ENCODE results near the gene CYREN. TPM values are rescaled to one million over a fixed set of nuclear protein-coding genes. Genes with fewer than 3 reads are reported as not detected.
"Not testable (repeated sequence)": the region's sequence is repeated elsewhere in the genome, so short reads cannot be mapped to it uniquely, and the experiment has no call there.

The CYREN gene
- total RNA-seq, 2 experiments from 2014 or later: 32.6 to 40.5 TPM

DNA sequence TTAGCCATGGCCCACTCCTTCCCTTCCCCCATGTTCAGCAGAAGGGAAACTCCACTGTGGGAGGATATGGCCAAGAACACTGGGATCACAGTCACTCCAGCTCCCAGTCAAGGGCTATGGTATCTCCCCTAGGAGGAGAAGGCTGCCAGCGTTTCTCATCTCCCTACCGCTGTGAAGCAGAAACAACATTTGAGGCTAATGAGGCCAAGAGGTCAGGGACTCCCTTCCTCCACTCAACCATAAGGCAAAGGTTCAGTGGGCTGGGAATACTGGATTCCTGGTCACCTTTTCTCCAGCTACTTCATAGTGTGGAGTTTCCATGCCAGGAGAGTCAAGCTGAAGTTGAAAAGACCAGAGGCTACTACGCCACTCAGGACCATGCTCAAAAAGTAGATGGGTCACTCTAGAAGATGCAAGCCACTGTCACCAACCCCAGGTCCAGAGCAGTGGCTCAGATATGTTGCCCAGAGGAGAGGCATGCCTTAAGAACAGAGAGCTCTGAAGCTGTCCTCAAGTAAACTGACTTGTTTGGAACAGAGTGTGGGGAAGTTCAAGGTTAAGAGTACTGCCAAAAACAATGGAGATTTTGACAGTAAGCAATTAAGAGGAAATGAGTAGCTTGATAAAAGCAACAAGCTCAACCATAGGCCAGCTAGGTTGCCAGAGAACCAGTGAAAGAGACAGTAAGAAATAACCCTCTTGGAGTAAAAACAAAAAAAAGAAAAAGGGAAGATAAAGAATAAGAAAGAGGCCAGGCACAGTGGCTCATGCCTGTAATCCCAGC, 26.4 kb downstream of the CYREN start:
- Mint-ChIP-seq H3K9me3 (ENCODE audit: low read depth) (peaks cover 4% of the 10 kb centered on the region), H3K4me1 (peaks cover 28% of the 10 kb centered on the region), H3K36me3 (ENCODE audit: low read depth) (peaks cover 4% of the 10 kb centered on the region), H3K27me3 (no peaks in the 10 kb centered on the region), H3K4me3 (no peak overlapping the region), H3K27ac (no peak overlapping the region)
- ATAC-seq: no peak
- intact Hi-C loops (cut with DNase I, micrococcal nuclease): no loop called here
- ChIA-PET POLR2A (no interaction called here), CTCF (interaction anchor here (0.6 to 1.0 kb wide), 4 partner anchors 14 to 631 kb away, joined by 3 read pairs; no protein-coding TSS in a partner anchor)
- DNase-seq: no peak

DNA sequence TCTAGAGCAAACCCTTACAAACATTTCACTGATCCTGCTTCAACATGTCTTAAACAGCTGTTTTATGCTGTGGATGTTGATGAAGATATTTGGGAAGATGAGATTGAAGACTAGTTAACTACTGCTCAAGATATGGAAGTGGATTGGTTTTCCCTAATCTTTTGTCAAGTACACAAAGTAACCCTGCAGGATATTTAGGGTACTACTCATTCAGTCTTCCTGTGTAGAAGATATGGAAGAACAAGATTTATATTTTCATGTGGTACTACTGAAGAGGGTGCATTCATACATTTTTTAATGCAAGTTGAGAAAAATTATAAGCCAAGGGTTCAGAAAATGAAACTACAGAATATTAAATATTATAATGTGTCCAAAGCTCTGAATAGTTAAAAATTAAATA, 40.9 kb downstream of the CYREN start:
- DNase-seq (no peak), ATAC-seq (no peak)
- CTCF ChIA-PET: interaction anchor here (0.7 kb wide), 2 partner anchors 30 to 39 kb away, joined by 3 read pairs; no protein-coding TSS in a partner anchor
- Mint-ChIP-seq H3K27ac (no peak overlapping the region), H3K27me3 (no peaks in the 10 kb centered on the region), H3K4me3 (no peak overlapping the region), H3K36me3 (ENCODE audit: low read depth) (peaks cover 7% of the 10 kb centered on the region), H3K4me1 (no peaks in the 10 kb centered on the region), H3K9me3 (ENCODE audit: low read depth) (peaks cover 9% of the 10 kb centered on the region)
- POLR2A ChIA-PET: no interaction called here
- intact Hi-C loops (cut with DNase I, micrococcal nuclease): no loop called here

DNA sequence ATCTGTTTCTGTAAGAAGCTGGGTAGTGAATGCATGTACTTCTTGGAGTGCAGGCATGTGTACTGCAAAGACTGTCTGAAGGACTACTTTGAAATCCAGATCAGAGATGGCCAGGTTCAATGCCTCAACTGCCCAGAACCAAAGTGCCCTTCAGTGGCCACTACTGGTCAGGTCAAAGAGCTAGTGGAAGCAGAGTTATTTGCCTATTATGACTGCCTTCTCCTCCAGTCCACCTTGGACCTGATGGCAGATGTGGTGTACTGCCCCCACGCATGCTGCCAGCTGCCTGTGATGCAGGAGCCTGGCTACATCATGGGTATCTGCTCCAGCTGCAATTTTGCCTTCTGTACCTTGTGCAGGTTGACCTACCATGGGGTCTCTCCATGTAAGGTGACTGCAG, 41.6 kb downstream of the CYREN start:
- no peaks in the 10 kb centered on the region for H3K4me1 Mint-ChIP-seq
- H3K27ac Mint-ChIP-seq: no peak overlapping the region
- DNase-seq (no peak), ATAC-seq (no peak)
- H3K4me3 Mint-ChIP-seq: no peak overlapping the region
- intact Hi-C loops (cut with DNase I, micrococcal nuclease): no loop called here
- peaks cover 7% of the 10 kb centered on the region for H3K36me3 Mint-ChIP-seq (ENCODE audit: low read depth)
- CTCF ChIA-PET: interaction anchor here (0.7 to 1.0 kb wide), 2 partner anchors 9 to 40 kb away, joined by 3 read pairs; no protein-coding TSS in a partner anchor
- peaks cover 9% of the 10 kb centered on the region for H3K9me3 Mint-ChIP-seq (ENCODE audit: low read depth)
- no peaks in the 10 kb centered on the region for H3K27me3 Mint-ChIP-seq
- POLR2A ChIA-PET: no interaction called here

DNA sequence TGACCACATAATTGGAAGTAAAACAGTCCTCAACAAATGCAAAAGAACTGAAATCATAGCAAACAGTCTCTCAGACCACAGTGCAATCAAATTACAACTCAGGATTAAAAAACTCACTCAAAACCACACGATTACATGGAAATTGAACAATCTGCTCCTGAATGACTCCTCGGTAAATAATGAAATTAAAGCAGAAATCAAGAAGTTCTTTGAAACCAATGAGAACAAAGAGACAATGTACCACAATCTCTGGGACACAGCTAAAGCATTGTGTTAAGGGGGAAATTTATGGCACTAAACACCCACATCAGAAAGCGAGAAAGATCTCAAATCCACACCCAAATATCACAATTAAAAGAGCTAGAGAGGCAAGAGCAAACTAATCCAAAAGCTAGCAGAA, 45.9 kb downstream of the CYREN start:
- H3K27me3 Mint-ChIP-seq; H3K4me3 Mint-ChIP-seq; H3K4me1 Mint-ChIP-seq; H3K27ac Mint-ChIP-seq; CTCF ChIA-PET; intact Hi-C loops (cut with DNase I, micrococcal nuclease); H3K36me3 Mint-ChIP-seq (ENCODE audit: low read depth); POLR2A ChIA-PET; DNase-seq; ATAC-seq; H3K9me3 Mint-ChIP-seq (ENCODE audit: low read depth): not testable (repeated sequence)

DNA sequence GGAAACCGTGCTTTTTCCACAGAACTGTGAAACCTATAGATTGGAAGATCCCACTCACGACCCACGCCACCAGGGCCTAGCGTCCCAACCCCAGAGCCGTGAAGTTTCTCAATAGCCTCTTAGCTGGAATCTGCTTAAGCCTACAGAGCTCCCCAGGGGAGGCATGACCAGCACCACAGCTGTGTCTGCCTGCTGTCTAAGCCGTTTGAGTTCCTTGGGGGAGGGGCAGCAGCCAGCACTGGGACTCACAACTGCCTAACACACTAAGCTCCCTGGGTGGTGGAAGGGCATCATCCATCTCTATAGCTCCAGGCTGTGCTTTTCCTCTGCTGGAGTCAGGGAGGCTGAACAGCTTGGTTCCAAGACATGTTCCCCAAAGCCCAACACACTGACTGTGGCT, 48.6 kb downstream of the CYREN start:
- ChIA-PET CTCF (interaction anchor here (0.5 to 0.6 kb wide), 3 partner anchors 39 to 120 kb away, joined by 3 read pairs; no protein-coding TSS in a partner anchor), POLR2A (no interaction called here)
- H3K4me1 Mint-ChIP-seq: no peaks in the 10 kb centered on the region
- H3K9me3 Mint-ChIP-seq (ENCODE audit: low read depth): peaks cover 10% of the 10 kb centered on the region
- H3K27ac Mint-ChIP-seq: no peak overlapping the region
- no peak for DNase-seq
- ATAC-seq: no peak
- intact Hi-C loops (cut with DNase I, micrococcal nuclease): no loop called here
- H3K27me3 Mint-ChIP-seq: no peaks in the 10 kb centered on the region
- peaks cover 18% of the 10 kb centered on the region for H3K36me3 Mint-ChIP-seq (ENCODE audit: low read depth)
- no peak overlapping the region for H3K4me3 Mint-ChIP-seq

DNA sequence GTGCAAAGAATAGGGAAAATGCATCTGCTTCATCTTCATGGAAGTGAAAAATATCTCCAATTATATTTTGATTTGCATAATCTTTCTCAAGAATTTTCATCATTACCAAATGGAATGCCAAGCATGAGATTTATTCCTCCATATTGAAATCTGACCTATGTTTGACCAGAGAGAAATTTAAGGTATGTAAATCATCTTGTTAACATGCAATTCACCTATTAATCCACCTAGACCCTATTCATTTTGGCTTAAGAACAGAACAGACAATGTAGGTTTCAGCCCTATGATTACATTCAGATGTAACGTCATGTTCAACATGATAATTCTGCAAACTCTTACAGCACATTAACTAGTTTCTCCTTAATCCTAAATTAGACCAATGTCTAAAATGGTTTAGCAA, 53.4 kb downstream of the CYREN start:
- Mint-ChIP-seq H3K9me3 (ENCODE audit: low read depth) (peaks cover 10% of the 10 kb centered on the region), H3K27me3 (no peaks in the 10 kb centered on the region), H3K27ac (no peak overlapping the region), H3K36me3 (ENCODE audit: low read depth) (peaks cover 18% of the 10 kb centered on the region), H3K4me1 (no peaks in the 10 kb centered on the region), H3K4me3 (no peak overlapping the region)
- no peak for ATAC-seq
- POLR2A ChIA-PET: no interaction called here
- intact Hi-C loops (cut with DNase I, micrococcal nuclease): no loop called here
- no peak for DNase-seq
- CTCF ChIA-PET: no interaction called here

Small RNA genes within 50 kb of the gene (microRNA-seq; reads per million reads assigned to microRNA genes)
- 1.8 reads per million for gene MIR6509 (ENCODE audit: borderline replicate concordance)

Other genes with a start within 250 kb of the CYREN start
- 1 to 10 TPM; 2.1 to 2.2 TPM for gene AGBL3, start 184.2 kb downstream of the CYREN start, total RNA-seq
- 10 to 100 TPM; 10.8 to 12.1 TPM for gene TMEM140, start 22.6 kb downstream of the CYREN start, total RNA-seq
- 10 to 100 TPM; 11.8 to 12.0 TPM for gene WDR91, start 40.8 kb upstream of the CYREN start, total RNA-seq
- gene STRA8, start 63.1 kb upstream of the CYREN start, total RNA-seq: not detected

All from activated CD4-positive, alpha-beta T cell treated with anti-CD3 and anti-CD28 coated beads for 36 hours (primary cell).